HL-60 (cell line): ENCODE data around the gene C10orf71.

Experiments
- DNase-seq, 2 experiments: peaks; one replicate each; pipeline ENCODE4 v3.0.0-alpha.2; 2010 to 2020; ENCODE audit warnings: low read depth in 1 of 2, low spot score in 1 of 2
- H3K27ac ChIP-seq: fragments of 250-450 bp; sonication (Bioruptor Pico); replicated peaks from 2 replicates; pipeline ENCODE4 v1.5.1; 2020; ENCODE audit warnings: mild to moderate bottlenecking, moderate library complexity
- H3K27me3 ChIP-seq: fragments of 250-450 bp; sonication (Bioruptor Pico); 2 replicates; pipeline ENCODE4 v1.5.1; 2021; ENCODE audit warnings: mild to moderate bottlenecking, moderate library complexity; ENCODE audit not compliant: insufficient read depth, poor library complexity, severe bottlenecking
- H3K4me3 ChIP-seq: replicated peaks from 2 replicates; pipeline ENCODE4 v1.5.1; 2011; ENCODE audit warnings: mild to moderate bottlenecking, control low read depth, low read length; ENCODE audit not compliant: insufficient read depth
- GABPA ChIP-seq: IDR thresholded peaks from 2 replicates; pipeline ENCODE4 v1.6.1; 2012; ENCODE audit warnings: low read depth
- POLR2AphosphoS5 ChIP-seq: IDR thresholded peaks from 2 replicates; pipeline ENCODE4 v1.6.1; 2012; ENCODE audit warnings: low read depth
- SPI1 ChIP-seq: IDR thresholded peaks from 2 replicates; pipeline ENCODE4 v1.6.1; 2012; ENCODE audit warnings: low read depth, mild to moderate bottlenecking, borderline replicate concordance
- TF ChIP-seq, protein P1 (sequence below): IDR thresholded peaks from 2 replicates; pipeline ENCODE4 v1.6.1; 2012; ENCODE audit warnings: low read depth; ENCODE audit not compliant: insufficient replicate concordance
- TF ChIP-seq, protein P2 (sequence below): IDR thresholded peaks from one replicate; pipeline ENCODE4 v1.5.1; 2011; ENCODE audit warnings: low read length, control low read depth, inconsistent platforms; ENCODE audit not compliant: insufficient read depth

Gene C10orf71

DNA sequence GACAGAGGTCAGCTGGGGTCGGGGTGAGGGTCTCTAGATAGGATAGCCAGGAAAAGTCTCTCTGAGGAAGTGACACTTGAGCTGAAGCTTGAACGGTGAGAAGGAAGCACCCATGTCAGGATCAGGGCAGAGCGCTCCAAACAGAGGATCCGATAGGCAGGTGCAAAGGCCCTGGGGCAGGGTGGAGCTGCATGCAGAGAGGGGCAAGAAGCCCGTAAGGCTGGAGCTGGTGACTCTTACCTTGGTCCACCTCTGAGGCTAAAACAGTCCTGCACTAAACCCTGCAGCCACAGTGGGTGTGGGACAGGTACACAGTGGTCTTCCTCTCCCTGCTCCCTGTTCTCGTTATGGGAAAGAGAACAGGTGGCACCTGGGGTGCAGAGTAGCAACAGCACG, 5.8 kb upstream of the C10orf71 start:
- Histone ChIP-seq H3K27me3 (no peaks in the 10 kb centered on the region), H3K4me3 (no peak overlapping the region), H3K27ac (no peak overlapping the region)
- no peak for TF ChIP-seq SPI1
- TF ChIP-seq, protein P1, sequence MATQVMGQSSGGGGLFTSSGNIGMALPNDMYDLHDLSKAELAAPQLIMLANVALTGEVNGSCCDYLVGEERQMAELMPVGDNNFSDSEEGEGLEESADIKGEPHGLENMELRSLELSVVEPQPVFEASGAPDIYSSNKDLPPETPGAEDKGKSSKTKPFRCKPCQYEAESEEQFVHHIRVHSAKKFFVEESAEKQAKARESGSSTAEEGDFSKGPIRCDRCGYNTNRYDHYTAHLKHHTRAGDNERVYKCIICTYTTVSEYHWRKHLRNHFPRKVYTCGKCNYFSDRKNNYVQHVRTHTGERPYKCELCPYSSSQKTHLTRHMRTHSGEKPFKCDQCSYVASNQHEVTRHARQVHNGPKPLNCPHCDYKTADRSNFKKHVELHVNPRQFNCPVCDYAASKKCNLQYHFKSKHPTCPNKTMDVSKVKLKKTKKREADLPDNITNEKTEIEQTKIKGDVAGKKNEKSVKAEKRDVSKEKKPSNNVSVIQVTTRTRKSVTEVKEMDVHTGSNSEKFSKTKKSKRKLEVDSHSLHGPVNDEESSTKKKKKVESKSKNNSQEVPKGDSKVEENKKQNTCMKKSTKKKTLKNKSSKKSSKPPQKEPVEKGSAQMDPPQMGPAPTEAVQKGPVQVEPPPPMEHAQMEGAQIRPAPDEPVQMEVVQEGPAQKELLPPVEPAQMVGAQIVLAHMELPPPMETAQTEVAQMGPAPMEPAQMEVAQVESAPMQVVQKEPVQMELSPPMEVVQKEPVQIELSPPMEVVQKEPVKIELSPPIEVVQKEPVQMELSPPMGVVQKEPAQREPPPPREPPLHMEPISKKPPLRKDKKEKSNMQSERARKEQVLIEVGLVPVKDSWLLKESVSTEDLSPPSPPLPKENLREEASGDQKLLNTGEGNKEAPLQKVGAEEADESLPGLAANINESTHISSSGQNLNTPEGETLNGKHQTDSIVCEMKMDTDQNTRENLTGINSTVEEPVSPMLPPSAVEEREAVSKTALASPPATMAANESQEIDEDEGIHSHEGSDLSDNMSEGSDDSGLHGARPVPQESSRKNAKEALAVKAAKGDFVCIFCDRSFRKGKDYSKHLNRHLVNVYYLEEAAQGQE: no peak
- no peak for TF ChIP-seq POLR2AphosphoS5
- TF ChIP-seq, protein P2, sequence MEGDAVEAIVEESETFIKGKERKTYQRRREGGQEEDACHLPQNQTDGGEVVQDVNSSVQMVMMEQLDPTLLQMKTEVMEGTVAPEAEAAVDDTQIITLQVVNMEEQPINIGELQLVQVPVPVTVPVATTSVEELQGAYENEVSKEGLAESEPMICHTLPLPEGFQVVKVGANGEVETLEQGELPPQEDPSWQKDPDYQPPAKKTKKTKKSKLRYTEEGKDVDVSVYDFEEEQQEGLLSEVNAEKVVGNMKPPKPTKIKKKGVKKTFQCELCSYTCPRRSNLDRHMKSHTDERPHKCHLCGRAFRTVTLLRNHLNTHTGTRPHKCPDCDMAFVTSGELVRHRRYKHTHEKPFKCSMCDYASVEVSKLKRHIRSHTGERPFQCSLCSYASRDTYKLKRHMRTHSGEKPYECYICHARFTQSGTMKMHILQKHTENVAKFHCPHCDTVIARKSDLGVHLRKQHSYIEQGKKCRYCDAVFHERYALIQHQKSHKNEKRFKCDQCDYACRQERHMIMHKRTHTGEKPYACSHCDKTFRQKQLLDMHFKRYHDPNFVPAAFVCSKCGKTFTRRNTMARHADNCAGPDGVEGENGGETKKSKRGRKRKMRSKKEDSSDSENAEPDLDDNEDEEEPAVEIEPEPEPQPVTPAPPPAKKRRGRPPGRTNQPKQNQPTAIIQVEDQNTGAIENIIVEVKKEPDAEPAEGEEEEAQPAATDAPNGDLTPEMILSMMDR: no peak
- no peak for TF ChIP-seq GABPA
- DNase-seq: no peak

DNA sequence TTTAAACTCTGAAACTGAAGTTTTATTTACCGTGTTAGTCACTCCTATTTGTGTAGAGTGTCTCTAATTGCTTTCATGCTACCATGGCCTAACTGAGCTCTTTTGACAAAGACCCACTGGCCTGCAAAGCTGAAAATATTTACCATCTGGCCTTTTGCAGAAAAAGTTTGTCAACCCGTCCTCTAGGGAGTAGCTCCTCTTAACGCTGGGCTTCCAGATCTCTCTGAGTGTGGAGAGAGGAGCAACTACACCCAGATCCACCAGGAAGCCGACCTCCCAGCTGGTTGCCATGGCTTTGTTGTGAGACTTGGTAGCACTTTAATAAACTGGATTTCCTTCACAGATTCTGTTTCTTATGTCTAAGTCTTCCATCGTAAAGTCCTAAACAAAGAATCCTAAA, 4.2 kb upstream of the C10orf71 start:
- no peak for DNase-seq
- Histone ChIP-seq H3K27me3 (no peaks in the 10 kb centered on the region), H3K4me3 (no peak overlapping the region), H3K27ac (no peak overlapping the region)
- TF ChIP-seq, protein P1: no peak

DNA sequence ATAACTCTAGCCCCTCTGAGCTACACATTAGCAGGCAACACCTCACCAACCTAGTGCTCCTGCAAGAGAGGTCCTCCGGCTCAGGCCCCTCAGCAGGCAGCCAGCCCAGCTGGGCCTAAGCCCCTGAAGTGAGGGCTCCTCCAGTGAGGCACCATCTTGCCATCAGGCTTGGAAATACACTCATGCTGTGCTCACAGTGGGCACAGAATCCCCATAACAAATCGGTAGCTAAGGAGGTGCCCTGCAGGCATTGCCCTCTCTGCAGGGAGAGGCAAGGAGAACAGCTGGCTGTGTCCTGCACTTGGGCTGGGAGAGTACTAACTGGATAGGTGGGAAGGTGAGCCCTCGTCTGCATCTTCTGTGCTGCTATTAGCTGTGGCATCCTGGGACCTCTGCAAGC, 3.7 kb upstream of the C10orf71 start:
- TF ChIP-seq GABPA: no peak
- no peak for TF ChIP-seq SPI1
- TF ChIP-seq, protein P2: no peak
- TF ChIP-seq, protein P1: no peak
- no peak for TF ChIP-seq POLR2AphosphoS5
- Histone ChIP-seq H3K27ac (no peak overlapping the region), H3K27me3 (no peaks in the 10 kb centered on the region), H3K4me3 (no peak overlapping the region)
- no peak for DNase-seq

DNA sequence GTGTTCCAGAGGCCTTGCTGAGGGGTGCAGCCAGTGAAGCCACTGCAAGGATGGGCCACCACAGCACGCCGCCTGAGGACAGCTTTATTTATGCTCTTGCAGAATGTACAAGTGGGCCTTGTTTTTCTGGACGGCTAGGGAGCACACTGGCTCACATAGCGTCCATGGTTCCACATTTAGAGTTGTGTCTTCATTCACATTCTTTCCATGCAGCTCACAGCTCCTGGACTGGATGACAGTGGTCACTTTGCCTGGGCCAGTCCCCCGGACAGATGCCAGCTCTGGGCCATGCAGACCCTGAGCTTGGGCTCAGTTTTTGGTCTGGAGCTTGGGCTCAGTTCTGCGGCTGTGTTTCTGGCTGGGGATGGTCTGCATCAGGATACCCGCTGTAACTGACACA, 2.6 kb upstream of the C10orf71 start:
- Histone ChIP-seq H3K27me3 (no peaks in the 10 kb centered on the region), H3K4me3 (no peak overlapping the region), H3K27ac (no peak overlapping the region)
- TF ChIP-seq, protein P2: no peak
- TF ChIP-seq GABPA (no peak), SPI1 (no peak), POLR2AphosphoS5 (no peak)
- TF ChIP-seq, protein P1: no peak
- no peak for DNase-seq
